ENCODE results near the gene WDR41.

The WDR41 gene

DNA sequence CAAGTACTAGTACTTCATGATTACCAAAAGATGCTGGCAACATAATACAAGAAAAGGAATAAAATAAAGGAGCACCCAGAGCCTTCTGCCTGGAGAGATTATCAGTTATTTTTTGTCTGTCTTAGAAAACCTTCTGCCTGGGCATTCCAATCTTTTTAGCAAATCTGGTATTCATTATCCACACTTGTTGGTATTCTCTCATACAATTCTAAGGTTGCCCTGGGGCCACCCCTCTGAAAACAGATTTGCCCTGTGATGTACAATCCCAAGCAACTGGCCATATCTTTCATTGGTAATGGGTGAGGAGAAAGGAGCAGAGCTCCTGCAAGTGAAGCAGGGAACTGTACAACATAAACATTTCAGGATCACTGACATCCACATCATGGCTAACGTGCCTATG lies 47.8 kb downstream of the WDR41 start:
- no peak for DNase-seq

- no peak for DNase-seq
Observed at GRCh38 chr5:77443670-77444069, 48.4 kb downstream of the WDR41 start.

- no peak for DNase-seq
Observed at GRCh38 chr5:77438071-77438470, 54.0 kb downstream of the WDR41 start.

DNA sequence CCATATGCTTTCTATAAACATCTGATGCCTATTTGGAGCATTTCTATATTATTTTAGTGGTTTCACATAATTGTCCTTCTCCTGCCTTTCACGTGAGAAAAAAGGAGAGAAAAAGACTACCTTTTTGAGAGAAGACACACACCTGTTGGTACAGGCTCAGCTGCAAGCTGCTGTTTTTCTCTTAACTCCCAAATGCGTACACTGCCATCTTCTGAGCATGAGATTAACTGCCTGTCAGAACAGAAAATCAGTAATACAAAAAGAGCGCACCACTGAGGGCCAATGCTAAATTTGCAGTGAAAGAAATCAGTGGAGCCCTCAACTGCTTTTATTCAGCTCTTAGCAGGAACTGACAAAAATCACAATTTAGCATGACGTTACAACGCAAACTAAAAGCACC lies 54.9 kb downstream of the WDR41 start:
- DNase-seq = no peak

DNA sequence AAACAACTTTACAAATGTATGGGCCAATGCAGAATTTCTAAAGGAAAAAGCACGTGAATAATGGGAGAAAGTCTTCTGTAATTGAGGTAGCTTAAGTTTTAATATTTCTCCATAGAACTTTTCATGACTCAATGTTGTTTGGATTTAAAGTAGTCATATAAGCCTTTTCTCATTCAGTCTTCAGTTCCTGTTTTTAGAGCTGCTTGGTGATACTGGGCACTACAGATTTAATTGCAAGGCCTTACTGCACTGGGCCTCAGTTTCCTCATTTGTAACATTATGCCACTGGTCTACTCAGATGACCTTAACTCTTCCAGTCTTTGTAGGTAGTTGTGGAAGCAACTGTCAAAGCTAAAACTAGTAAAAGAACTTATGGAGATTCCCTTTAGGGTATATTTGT lies 60.4 kb downstream of the WDR41 start:
- no peak for DNase-seq

- no peak for DNase-seq
Observed at GRCh38 chr5:77431286-77431685, 60.8 kb downstream of the WDR41 start.

- DNase-seq = no peak
Observed at GRCh38 chr5:77430726-77431125, 61.4 kb downstream of the WDR41 start.

GRCh38 chr5:77428526-77428925 lies 63.6 kb downstream of the WDR41 start:
- DNase-seq = no peak

- DNase-seq = no peak
Observed at GRCh38 chr5:77427998-77428397, 64.1 kb downstream of the WDR41 start.

GRCh38 chr5:77426670-77427069 lies 65.4 kb downstream of the WDR41 start:
- no peak for DNase-seq

- no peak for DNase-seq
Observed at GRCh38 chr5:77425998-77426659, 66.0 kb downstream of the WDR41 start.

GRCh38 chr5:77425420-77425819 lies 66.7 kb downstream of the WDR41 start:
- no peak for DNase-seq

DNA sequence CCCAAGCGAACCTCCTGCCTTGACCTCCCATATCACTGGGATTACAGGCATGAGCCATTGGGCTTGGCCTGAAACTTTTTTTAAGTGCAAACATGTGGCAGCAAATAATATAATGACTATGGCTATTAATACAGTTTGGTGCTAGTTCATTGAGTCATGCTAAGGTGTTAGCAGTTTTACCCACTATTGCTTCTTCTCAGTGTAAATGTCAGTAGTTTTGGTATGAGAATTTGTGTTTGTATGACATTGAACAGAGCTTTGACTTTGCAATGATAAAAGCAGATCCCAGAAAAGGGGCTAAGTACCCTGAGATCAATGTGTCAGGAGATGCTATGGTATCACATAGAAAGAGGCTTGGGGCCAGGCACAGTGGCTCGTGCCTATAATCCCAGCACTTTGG lies 67.2 kb downstream of the WDR41 start:
- no peak for DNase-seq

DNA sequence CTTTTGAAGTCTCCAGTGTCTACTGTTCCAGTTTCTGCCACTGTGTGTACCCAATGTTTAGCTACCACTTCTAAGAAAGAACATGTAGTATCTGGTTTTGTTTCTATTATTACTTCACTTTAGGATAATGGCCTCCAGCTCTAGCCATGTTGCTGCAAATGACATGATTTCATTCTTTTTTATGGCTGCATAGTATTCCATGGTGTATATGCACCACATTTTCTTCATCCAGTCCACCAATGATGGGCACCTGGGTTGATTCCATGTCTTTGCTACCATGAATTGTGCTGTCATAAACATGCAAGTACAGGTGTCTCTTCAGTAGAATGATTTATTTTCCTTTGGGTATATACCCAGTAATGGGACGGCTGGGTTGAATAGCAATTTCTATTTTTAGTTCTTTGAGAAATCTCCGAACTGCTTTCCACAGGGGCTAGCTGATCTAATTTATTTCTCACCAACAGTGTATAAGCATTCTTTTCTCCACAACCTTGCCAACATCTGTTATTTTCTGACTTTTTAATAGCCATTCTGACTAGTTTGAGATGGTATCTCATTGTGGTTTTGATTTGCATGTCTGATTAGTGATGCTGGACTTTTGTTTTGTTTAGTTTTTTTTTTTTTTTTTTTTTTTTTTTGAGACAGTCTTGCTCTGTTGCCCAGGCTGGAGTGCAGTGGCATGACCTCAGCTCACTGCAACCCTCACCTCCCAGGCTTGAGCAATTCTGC lies 68.9 kb downstream of the WDR41 start:
- no peak for DNase-seq

GRCh38 chr5:77420940-77421339 lies 71.2 kb downstream of the WDR41 start:
- no peak for DNase-seq

DNA sequence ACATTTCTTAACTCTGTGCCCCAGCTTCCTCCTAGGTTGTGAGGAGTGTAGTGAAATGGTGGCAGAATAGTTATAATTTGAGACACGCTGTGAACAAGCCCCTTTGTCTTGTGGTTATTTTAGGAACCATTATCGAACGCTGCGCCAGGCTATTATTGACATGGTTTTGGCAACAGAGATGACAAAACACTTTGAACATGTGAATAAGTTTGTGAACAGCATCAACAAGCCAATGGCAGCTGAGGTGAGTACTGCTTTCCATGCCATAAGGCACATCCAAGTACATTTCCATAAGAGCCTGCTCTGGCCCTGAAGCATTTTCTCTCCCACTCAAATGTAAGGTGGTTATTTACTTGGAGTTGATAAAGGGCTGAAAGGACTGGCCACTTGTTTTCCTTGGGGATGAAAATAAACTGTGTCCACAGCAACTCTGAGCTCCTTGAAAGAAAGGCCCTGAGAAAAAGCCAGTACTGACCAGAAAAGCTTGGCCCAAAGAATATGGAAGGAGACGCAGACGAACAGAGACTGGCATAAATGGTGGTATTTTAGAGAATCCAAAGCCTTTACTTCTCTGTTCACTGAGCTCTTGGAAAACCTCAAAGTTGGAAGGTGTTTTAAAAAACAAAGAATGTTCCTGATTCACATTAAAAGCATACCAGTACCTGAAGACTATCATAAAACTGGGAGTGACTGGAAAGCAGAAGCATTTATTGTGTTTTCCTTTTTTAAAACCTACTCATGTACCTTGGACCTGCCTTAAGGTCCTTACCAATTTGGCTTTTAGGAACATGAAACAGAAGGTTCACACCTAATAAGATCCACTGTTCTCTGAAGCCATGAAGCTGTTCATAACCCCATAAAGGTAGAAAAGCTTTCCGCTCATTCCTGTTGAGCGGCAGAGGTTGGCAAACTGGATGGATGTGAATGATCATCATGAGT lies 72.2 kb downstream of the WDR41 start:
- DNase-seq = no peak

- DNase-seq = no peak
Observed at GRCh38 chr5:77418601-77419581, 73.2 kb downstream of the WDR41 start.

DNA sequence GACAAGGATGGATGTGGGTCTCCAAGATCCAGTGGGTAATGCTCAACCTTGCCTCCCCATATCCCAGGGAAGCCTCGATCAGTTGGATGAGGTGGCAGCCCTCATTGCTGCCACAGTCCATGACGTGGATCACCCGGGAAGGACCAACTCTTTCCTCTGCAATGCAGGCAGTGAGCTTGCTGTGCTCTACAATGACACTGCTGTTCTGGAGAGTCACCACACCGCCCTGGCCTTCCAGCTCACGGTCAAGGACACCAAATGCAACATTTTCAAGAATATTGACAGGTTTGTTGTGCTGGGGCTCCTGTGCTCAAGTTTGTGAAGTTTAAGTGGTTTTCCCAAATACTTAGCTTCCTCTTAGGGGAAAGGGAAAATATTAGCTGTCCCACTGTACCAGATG lies 74.0 kb downstream of the WDR41 start:
- no peak for DNase-seq

GRCh38 chr5:77413049-77413448 lies 79.1 kb downstream of the WDR41 start:
- DNase-seq = no peak

DNA sequence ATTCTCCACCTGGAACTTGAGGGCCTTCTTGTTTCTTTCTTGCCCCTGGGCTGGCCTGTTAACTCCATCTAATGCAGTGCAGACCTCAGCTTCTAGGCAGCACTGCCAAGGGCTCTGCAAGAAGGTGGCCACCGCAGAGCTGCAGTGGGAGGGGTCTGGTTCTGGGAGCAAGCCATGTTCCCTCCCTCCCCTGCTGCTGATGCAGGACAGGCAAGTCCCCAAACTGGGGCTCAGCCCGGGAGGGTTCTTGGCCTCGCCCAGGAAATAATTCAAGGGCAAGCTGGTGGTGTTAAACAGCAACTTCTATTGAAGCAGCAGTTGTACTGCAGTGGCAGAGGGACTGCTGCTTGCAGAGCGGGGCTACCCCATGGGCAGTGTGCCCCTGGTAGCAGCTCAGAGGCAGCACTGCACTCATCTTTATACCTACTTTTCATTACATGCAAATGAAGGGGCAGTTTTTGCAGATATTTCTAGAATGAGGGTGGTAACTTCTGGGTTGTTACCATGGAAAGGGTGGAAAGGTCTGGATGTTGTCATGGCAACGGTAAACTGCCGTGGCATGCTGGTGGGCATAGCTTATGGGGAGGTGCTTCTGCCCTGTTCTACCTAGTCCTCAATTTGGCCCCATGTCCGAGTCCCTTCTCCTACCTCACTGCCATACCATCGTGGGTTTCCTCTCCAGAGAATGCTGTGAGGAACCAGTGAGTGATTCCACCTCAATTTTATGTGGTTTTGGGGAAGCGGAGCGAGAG lies 82.1 kb downstream of the WDR41 start:
- DNase-seq = no peak

DNA sequence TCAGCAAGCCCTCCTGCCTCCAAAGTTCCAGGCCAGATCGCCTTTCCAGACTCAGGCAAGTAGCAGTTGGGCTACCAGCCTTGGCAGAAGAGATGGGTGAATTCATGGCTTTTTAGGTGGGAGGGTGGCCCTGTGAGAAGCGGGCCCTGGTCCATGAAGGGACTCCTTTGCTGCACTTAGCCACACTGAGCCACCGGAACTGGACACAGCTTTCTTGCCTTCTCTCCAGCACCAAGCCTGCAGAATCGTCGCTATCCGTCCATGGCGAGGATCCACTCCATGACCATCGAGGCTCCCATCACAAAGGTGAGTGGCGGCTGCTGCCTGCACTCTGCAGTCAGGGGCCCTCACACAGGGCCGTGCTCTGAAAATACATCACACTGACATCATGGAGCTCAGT lies 85.0 kb downstream of the WDR41 start:
- DNase-seq = no peak

GRCh38 chr5:77402796-77403195 lies 89.3 kb downstream of the WDR41 start:
- DNase-seq = no peak
